ENCODE results near the gene OR5H1.
"Not testable (repeated sequence)": the region's sequence is repeated elsewhere in the genome, so short reads cannot be mapped to it uniquely, and the experiment has no call there.

Gene OR5H1

GRCh38 chr3:98130421-98130820 lies at the start of gene OR5H1:
Gene OR5H1 (plus strand): TSS chr3:98130721. CDS start chr3:98132698, 1,977 bp downstream.
- DNase-seq (ENCODE audit: low read depth): no peak

GRCh38 chr3:98086873-98087272 lies 43.6 kb upstream of the OR5H1 start, which contains the start of gene OR5AC2:
Gene OR5AC2 (plus strand): TSS chr3:98087173. CDS start chr3:98087173, 0 bp downstream.
- DNase-seq (ENCODE audit: low read depth): no peak

- no peak for DNase-seq (ENCODE audit: low read depth)
Measured at GRCh38 chr3:98095882-98096281, 34.6 kb upstream of the OR5H1 start.

GRCh38 chr3:98099848-98100247 lies 30.7 kb upstream of the OR5H1 start:
- no peak for DNase-seq (ENCODE audit: low read depth)

GRCh38 chr3:98108162-98108561 lies 22.4 kb upstream of the OR5H1 start:
- no peak for DNase-seq (ENCODE audit: low read depth)

- DNase-seq (ENCODE audit: low read depth): no peak
Measured at GRCh38 chr3:98109807-98110549, 20.5 kb upstream of the OR5H1 start.

- no peak for DNase-seq (ENCODE audit: low read depth)
Measured at GRCh38 chr3:98110550-98110908, 20.0 kb upstream of the OR5H1 start.

- no peak for DNase-seq (ENCODE audit: low read depth)
Measured at GRCh38 chr3:98114264-98114663, 16.3 kb upstream of the OR5H1 start.

GRCh38 chr3:98115717-98116116 lies 14.8 kb upstream of the OR5H1 start:
- no peak for DNase-seq (ENCODE audit: low read depth)

- DNase-seq (ENCODE audit: low read depth): no peak
Measured at GRCh38 chr3:98136631-98137030, 6.1 kb downstream of the OR5H1 start.

GRCh38 chr3:98137826-98138557 lies 7.5 kb downstream of the OR5H1 start:
- not testable (repeated sequence) for DNase-seq (ENCODE audit: low read depth)

- no peak for DNase-seq (ENCODE audit: low read depth)
Measured at GRCh38 chr3:98140531-98140930, 10.0 kb downstream of the OR5H1 start.

- DNase-seq (ENCODE audit: low read depth): no peak
Measured at GRCh38 chr3:98147179-98147578, 16.7 kb downstream of the OR5H1 start, which contains the start of gene OR5H14. Gene OR5H14 (plus strand): TSS chr3:98147479. CDS start chr3:98149386, 1,907 bp downstream.

- no peak for DNase-seq (ENCODE audit: low read depth)
Measured at GRCh38 chr3:98148751-98149150, 18.2 kb downstream of the OR5H1 start.

- DNase-seq (ENCODE audit: low read depth): not testable (repeated sequence)
Measured at GRCh38 chr3:98149456-98149855, 18.9 kb downstream of the OR5H1 start.

- DNase-seq (ENCODE audit: low read depth): no peak
Measured at GRCh38 chr3:98151241-98151640, 20.7 kb downstream of the OR5H1 start.

GRCh38 chr3:98166396-98166795 lies 35.9 kb downstream of the OR5H1 start, which contains the start of gene OR5H15:
Gene OR5H15 (plus strand): TSS chr3:98166696. CDS start chr3:98168700, 2,004 bp downstream.
- no peak for DNase-seq (ENCODE audit: low read depth)

GRCh38 chr3:98171071-98171470 lies 40.5 kb downstream of the OR5H1 start:
- DNase-seq (ENCODE audit: low read depth): no peak

- DNase-seq (ENCODE audit: low read depth): no peak
Measured at GRCh38 chr3:98172621-98173020, 42.1 kb downstream of the OR5H1 start.

- no peak for DNase-seq (ENCODE audit: low read depth)
Measured at GRCh38 chr3:98180319-98180890, 49.9 kb downstream of the OR5H1 start.

GRCh38 chr3:98182196-98182595 lies 51.7 kb downstream of the OR5H1 start:
- DNase-seq (ENCODE audit: low read depth): no peak

- DNase-seq (ENCODE audit: low read depth): no peak
Measured at GRCh38 chr3:98185180-98185579, 54.7 kb downstream of the OR5H1 start.
